Measurements from ENCODE around the gene RPTN.

- TF ChIP-seq GATA2 (IDR thresholded peaks at IDR 0.05; ENCODE audit: low read depth, low read length) = no peak
- no peak for TF ChIP-seq GATA3 (IDR thresholded peaks at IDR 0.05; ENCODE audit: low read depth, low read length)
Observed at GRCh38 chr1:152189657-152190442, 30.8 kb upstream of the RPTN start.
